Measurements from ENCODE around the gene PEX10. TPM values are rescaled to one million over a fixed set of nuclear protein-coding genes. Genes with fewer than 3 reads are reported as not detected.

The PEX10 gene
- polyA plus RNA-seq, 3 donors: 25.2 to 32.0 (median 28.3) TPM

DNA sequence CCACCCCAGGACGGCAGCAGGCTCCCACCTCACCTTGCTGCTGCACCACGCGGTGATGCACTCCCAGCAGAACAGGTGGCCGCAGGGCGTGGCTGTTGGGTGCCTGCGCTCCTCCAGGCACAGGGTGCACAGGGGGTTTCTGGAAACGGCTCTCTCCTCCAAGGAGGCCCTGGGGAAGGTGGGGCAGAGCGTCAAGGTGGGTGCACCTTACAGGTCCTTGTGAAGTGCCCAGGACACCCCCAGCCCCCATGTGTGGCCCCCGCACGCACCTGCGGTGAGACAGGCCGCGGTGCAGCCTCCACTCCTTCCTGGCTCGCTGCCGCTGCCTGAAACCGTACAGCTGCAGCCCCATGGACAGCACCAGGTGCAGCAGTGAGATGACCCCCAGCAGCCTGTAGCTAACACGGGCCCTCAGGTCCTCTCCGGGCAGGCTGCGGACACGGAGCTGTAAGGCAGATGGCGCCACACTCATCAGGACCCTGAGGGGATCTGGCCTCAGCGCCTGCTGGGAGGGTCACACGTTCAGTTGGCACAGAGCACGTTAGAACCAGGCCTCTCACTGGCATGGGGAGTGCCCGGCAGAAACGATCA lies 5.8 kb downstream of the PEX10 start:
- no peak for DNase-seq

DNA sequence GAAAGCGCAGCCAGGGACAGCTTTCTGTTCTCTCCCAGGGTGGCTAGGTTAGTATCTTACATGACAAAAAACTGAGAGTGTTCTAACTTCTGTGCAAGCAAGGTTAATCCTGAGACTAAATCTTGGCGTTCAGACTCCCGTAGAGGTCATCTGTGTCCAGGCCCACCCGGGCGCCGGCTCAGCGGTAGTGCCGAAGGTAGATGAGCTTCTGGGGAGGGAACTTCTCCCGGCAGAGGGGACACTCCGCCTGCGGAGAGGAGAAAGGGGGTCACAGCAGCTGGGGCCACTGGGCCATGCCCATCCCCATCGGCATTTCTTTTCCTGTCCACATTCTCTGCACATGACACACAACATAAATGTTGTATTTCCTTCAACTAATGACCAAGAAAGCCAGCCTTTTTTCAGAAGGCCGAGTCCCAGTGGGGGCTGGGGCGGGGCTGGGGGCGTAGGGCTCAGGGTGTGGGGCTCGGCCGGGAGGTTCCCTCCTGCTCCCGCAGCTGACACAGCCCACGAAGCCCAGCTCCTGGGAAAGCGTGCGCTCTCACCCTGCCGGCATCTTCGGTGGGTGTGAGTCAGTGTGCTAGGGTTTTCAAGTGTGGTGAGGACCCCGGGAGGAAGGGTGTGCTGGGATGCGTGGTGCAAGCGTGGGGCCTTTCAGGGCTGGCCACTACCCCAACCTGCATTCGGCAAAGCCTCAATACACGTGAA lies 6.6 kb downstream of the PEX10 start:
- no peak for DNase-seq

DNA sequence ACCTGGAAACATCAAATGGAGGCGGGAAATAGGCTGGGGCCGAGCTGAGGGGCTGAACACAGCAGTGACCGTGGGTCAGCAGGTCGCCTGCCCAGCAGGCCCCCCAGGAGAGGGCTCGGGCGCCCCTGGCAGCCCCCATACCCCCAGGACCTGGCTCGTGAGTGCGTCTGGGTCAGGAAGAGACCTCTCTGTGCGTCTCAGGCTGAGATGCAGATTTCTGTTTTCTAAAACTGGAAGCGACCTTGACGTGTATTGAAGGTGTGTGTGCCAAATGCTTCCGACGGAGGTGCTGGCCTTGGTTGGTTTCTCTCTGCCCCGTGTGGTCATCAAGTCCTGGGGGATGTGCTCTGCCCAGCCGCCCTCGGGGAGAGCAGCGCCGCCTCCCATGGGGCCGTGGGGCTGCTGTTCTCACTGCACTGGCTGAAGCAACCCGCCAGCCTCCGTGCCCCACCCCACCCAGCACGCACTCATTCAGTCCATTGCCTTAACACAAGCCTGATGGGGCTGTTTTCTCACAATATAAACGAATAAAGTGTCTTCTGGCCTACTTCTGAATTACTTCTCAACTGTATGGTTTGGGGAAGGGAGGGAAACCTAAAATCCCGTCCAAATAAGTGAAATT lies 7.4 kb downstream of the PEX10 start:
- no peak for DNase-seq

DNA sequence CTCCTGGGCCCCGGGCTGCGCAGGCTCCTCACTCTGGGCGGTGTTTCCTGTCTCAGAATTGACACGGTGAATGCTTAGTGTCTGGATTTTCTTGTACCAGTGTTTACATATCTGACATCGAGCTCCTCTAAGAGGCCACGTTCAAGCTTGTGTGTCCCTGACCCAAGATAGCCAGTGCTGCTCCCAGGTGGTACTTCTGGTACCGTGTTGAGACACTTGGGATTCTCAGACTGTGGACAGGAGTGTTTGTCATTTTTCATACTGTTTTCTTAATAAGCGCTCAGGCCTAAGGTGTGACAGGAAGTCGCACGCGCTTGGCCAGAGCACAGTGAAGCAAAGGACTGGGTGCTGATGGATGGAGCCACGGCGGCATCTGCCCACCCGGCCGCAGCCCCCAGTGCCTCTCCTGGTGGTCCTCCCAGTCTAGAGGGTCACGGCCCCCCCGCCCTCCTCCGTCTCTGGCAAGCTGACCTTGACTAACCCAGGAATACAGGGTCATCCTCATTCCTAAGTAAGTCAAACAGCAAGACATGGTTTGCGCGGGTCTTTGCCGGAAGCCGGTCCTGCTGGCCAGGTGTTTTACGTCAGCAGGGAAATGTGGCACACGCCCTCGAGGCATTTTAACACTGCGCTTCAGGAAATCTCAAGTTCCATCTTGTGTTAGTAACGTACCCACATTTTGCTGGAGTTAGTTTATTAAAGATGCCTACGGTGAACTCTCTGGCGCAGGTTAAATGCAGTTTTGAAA lies 8.0 kb downstream of the PEX10 start:
- DNase-seq: no peak

DNA sequence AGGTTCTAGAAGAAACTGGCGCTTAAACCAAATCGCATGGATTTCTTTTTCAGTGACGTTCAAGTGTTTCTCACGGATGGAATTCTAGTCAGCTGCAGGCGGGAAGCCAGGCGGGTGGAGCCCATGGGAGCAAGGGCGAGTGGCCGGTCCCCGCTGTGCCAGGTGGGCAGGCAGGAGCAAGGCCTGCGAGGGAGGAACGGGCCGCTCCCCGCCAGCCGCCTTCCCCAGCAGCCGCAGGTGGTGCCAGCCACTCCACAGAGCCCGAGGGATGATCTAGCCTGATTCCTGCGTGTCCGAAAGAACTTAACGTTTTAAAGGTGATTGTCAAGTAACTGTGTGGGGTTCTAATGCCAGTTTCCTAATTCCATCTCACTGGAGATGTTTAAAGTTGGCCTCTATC lies 9.1 kb downstream of the PEX10 start:
- no peak for DNase-seq

DNA sequence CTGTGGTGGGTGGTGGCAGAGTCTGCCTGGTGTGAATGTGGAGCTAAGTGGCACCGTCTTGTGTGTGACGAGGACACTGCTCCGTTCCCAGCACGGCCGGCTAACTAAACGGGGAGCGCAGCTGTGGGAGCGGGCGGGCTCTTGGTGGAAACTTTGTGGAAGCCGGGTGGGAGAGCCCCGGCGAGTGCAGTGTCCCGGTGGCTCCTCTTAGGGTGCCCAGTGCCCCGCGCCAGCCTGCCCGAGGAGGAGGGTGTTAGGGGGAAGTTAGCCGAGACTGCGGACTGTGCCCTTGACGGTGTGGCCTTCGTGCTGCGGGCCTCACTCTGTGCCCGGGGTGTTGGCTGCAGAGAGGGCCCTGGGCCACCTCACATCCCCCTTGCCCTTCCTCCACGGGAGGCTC lies 9.9 kb downstream of the PEX10 start:
- no peak for DNase-seq

DNA sequence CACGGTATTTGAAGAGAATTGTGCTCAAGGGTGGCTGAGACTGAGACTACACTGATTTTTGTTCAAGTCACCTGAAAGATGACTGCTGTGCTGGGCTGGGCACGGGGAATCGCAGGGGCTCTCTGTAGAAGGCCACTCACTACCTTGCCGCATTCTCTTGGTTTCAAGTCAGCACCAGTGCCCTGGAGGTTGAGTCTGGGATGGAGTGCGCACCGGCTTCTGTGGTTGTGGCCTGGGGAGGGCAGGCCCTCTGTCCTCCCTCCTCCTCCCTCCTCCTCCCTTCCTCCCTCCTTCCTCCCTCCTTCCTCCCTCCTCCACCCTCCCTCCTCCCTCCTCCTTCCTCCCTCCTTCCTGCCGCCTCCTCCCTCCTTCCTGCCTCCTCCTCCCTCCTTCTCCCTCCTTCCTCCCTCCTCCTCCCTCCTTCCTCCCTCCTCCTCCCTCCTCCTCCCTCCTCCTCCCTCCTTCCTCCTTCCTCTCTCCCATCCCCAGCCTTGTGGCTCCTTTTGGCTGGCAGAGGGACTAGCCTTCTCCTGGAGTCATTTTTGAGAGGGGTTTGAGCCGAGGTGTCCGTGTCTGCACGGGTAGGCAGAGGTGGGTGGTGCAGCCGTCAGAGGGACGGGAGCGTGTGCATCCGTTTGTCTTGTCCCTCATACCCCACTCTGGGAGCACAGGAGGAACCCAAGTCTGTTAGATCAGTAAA lies 11.3 kb downstream of the PEX10 start:
- no peak for DNase-seq

DNA sequence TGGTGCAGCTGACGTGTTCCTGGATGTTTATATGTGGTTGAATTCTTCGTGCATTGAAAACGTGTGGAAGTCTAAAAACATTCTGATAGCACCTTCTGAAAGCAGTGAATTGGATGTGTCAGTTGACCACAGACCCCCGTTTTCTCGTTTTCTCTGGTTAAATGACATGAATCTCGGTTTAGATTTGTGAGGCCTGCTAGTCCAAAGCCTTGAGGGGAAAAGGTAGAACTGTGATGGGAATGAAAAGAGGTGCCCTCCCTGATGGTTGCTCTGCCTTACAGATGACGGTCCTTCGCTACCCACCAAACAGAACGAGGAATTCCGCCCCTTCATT lies 11.8 kb downstream of the PEX10 start:
- no peak for DNase-seq

DNA sequence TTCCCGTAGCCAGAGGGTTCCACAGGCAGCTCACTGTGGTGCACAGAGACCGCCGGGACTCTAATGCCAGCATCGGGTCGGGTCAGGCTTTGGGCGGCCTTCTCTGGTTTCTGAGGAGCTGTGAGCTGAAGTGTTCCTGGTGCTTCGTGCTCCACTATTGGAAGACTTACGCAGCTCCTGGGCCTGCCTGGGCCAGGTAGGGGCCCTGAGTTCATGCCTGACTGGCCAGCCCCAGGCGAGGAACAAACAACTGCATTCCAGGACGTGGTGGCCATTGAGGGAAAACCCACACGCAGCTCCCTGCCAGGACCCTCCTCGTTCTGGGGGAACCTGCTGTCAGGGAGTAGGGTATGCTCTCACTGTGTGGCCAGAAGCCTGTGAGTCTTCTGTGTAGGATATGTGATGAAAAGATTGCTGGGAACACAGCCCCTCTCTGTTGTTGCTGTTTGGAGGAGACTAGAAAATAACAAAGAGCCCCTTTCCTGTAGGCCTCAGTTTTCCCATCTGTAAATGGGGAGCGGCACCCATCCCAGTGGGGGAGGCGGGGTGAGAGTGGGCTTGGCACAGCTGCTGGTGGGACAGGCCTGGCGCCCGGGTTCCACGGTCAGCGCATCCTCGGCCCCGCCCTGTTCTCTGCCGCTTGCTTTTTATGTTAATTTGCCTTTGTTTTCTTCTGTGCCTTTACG lies 12.3 kb downstream of the PEX10 start:
- DNase-seq: peak; percentile 52

DNA sequence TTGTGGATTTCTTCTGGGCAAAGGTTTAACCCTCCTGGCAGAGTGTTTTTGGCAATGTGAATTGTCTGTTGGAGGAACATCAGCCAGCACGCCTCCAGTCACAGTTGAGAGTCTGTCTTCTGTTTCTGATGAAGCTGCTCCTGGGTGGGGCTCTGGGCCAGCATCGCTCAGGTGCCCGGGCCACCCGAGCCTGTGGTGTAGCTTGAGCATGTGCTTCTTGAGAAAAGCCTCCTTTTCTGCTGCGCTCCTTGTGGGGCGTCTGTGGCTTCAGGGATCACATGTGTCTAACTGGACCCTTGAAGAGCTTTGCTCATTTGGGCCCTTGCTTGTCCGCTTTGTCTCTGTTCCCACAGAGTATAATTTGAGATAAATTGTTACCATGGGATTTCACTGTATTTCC lies 13.5 kb downstream of the PEX10 start:
- no peak for DNase-seq

DNA sequence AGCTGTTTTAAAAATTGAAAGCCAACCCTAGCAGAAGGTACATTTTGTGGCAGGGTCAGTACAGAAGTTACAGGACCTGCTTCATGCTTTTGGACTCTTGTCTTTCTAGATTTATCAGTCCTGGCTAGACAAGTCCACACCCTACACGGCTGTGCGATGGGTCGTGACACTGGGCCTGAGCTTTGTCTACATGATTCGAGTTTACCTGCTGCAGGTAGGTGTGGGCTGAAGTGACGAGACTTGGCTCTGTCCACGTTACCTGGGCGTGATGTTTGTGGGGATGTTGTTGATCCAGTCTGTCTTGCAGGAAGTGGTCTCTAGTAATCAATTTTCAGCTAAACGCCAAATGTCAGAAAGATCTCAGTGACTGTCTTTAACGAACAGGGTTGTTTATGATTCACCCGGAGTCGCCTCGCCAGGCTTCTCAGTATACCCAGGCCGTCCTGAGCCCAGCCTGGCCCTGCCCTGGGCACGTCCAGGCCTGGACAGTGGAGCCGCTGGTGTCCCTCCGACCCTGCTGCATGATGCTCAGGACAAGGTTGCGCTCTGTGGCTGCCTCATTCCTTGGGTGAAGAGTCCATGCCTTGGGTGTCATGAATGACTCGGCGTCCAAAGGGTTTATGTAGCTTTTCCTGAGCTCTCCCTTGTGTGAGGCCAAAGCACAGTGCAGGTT lies 15.2 kb downstream of the PEX10 start:
- no peak for DNase-seq

DNA sequence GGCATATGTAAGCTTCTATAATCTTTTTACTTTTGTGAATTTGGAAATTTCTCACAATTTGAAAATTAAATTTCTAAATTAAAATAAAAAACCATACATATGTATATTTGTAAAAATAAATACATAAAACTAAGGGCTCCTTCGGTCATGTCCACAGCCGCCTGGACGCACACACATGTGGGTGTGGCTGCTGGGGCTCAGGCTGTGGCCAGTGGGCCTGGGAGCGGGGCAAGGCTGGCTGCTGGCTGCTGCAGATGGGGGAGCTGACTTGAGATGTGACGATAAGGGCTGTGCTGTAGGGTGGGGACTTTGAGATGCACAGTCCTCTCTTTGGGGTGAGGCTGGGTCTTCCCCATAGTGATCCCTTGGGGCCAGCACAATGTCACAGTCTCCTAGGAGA lies 15.9 kb downstream of the PEX10 start:
- DNase-seq: no peak

DNA sequence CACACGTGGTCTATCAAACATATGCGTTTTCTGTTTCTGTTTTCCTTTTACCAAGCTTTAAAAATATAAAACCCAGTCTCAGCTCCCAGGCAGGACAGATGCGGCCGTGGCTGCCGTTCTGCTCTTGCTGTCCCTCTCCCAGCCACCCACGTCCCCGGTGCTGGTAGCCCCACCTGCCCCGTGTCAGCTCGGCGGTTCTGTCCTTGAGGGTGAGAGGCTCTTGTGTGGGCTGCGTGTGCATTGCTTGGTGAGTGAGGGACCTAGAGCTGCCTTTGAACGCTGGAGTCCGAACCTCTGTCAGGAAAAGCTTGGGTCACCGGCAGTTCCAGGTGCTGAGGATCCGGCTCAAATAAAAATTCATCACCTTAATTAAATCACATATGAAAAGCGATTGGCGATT lies 16.3 kb downstream of the PEX10 start:
- DNase-seq: no peak

DNA sequence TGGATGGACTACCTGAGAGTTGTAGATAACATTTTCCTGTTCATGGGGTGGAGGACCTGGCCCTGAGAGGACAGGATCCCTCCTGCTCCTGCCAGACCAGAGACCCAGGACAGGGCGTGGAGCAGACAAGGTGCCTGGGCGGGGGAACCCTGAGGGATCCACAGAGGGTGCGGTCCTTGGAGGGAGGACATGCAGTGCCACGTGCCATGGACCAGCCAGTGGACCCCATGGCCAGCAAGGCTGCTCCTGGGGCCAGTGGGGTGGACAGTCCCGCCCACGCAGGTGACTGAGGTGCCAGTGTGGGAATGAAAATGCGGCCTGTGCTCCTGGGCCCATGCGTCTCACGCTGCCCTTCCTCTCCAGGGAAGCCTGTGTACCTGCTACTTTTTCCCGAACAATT lies 17.1 kb downstream of the PEX10 start:
- no peak for DNase-seq

DNA sequence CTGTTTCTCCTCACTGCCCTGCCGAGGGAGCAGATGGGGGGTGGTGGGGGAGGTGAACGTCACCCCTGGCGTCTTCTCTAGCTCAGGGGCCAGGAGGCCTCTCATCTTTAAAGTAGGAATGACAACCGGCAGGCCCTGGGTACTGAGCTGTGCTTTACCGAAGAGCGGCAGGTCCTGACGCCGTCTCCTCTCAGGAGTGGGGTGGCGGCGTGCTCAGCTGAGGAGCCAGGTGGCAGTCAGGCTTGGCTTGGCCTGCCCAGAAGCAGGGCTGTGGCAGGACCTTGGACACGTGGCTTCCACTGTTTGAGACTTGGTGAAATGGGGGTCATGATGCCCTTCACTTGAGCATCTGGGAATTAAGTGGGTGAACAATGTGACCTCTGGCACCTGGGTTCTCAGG lies 17.6 kb downstream of the PEX10 start:
- DNase-seq: no peak

DNA sequence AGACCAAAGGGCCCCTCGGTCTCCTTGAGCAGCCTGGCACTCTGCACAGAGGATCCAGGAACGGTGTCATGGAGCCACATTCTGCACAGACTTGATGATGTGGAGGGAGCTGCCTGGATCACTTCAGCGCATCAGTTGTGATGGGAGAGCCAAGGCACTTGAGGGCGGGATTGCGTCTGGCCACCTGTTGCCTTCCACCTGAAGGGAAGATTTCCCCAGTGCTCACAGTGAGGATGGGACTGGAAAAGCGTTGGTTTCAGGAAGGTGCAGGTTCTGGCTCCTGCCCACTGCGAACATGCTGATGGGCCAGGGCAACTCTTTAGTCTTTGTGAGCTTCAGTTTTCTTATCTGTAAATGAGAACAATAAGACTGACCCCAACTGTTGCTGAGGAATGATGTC lies 18.1 kb downstream of the PEX10 start:
- DNase-seq: no peak

DNA sequence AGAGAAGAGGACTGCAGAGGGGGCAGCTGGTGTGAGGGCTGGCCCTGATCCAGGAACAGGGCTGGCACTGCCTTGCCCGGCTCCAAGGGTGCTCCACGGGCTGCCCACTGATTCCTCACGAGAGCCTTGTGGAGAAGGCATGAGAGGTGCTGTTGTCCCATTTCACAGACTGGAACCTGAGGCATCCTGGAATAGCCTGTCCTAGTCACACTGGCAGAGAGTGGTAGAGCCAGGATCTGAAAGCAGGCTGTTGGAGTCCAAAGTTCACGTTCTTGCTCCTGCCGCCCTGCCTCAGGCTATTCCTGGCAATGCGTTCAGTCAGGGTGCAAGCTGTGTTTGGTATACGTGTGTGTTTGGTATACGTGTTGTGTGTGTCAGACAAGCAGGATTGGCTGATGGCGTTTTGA lies 18.9 kb downstream of the PEX10 start:
- DNase-seq: no peak

DNA sequence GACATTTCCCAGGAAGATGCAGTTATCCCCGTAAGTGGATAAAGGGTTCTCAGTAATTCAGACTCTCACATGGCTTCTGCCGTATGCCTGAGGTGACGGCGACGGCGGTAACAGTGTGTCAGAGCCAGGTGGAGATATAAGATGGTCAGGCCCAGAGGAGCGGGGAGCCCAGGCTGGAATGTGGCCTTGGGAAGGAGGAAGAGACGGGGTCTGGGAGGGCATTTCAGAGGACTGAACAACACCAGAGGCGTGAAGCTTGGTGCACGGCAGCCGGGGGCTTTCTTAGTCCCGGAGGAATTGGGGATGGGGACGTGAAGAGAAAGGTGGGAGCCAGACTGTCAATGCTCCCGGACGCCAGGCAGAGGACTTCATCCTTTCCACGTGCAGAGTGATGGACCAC lies 19.7 kb downstream of the PEX10 start:
- no peak for DNase-seq

DNA sequence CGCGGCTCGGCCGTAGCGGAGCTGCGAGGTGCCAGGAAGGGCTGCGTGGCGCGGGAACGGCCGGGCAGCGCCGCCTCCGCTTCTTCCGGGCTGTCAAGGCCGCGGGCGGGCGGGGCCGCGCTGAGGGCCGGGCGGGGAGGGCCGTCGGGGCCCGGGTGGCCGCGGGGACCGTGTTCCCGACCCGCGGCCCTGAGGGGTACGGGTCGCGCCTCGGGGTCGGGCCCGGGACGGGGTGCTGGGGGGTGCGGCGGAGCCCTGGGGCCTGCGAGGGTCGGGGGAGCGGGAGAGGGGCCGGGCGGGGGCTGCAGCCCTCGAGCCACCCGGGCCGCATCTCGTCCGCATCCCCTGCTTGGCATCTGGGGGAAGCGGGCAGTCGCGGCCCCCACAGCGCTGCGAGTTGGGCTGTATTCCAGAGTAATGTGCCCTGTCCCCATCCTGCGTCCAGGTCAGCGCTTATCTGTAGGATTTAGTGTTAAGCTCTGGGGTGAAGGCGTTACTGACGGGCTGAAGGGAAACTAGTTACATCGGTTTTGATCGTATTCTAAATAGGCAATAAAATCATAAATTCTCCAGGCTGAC lies 20.3 kb downstream of the PEX10 start:
- no peak for DNase-seq

DNA sequence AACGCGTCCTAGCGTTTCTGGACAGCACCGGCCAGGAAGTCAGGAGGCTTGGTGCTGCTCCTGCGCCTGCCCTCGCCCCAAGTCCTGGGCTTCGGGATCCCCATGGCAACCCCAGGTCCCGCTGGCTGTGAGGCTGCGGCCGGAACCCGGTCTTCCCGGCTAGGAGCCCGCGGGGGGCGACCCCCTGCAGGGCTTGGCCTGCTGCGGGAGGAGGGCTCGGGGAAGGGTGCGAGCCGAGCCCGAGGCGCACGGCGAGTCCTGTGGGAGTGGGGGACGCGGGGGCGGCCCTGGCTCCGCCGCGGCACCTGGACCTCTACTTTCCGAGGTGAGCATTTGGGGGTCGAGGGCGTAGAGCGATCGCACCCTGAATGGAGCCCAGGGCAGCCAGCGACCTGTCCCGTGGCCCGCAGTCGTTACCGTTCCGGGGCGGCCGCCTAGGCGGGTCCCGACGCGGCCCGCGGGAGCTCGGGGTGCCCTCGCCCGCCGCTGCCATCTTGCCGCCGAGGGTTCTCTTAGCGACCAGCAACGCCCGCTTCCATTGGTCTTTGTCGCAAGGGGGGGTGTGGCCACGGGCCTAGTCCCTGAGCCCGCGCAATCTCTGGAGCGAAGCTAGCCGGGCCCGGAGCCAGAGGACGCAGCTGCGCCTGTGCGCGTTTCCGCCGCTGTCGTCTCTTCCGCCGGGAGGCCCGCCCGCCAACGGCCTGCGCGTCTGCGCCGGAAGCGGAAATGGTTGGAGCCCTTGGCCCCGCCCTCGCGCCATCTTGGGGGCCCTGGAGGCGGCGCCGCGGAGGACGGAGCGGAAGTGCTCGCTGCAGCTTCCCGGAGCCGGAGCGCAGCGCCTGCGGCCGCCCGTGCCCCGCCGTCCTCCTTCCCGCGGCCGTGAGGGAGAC lies 21.1 kb downstream of the PEX10 start, which contains the start of the genes MORN1 and RER1:
MORN1 (minus strand) TSS at position 514 of the 890 bp plus-strand sequence; CDS start at position 493, 21 bp downstream.
RER1 (plus strand) TSS at position 801 of the 890 bp plus-strand sequence. CDS start 3,950 bp downstream, outside the sequence.
- DNase-seq: peak; percentile 99

All from renal pelvis (tissue), 4 donors.